Cardiac fibroblast (primary cell): ENCODE measurements around the gene CLIC6.

Experiments
- DNase-seq, 2 donors: peaks; one replicate each; pipeline versions ENCODE4 v3.0.0 to v3.0.0-alpha.2; 2010; ENCODE audit warnings: low read depth in 2 of 2
- H3K4me3 ChIP-seq, 2 donors: replicated peaks in 1 of 2; 1 replicate in 1 of 2; 2 replicates in 1 of 2; pipeline ENCODE4 v1.5.1; 2011; ENCODE audit warnings: low read depth in 2 of 2, low read length in 2 of 2, mild to moderate bottlenecking in 2 of 2, moderate library complexity in 1 of 2
- CTCF ChIP-seq: IDR thresholded peaks from one replicate; pipeline ENCODE4 v1.5.1; 2011; ENCODE audit warnings: low read depth, mild to moderate bottlenecking, low read length, inconsistent platforms

CLIC6 gene

GRCh38 chr21:34668803-34669148 is at the start of gene CLIC6:
Gene CLIC6, plus strand, starts transcription at chr21:34668994. Its CDS starts 395 bp downstream, at chr21:34669389.
- no peak for DNase-seq
- no peak for TF ChIP-seq CTCF
- H3K4me3 ChIP-seq, result peak within 1 kb of the TSS in 1 of 2 donors; percentile 7

GRCh38 chr21:34619841-34620665 is 48.7 kb upstream of the CLIC6 start:
- no peak for DNase-seq
- no peak overlapping the region for H3K4me3 ChIP-seq
- TF ChIP-seq CTCF, result no peak

DNA sequence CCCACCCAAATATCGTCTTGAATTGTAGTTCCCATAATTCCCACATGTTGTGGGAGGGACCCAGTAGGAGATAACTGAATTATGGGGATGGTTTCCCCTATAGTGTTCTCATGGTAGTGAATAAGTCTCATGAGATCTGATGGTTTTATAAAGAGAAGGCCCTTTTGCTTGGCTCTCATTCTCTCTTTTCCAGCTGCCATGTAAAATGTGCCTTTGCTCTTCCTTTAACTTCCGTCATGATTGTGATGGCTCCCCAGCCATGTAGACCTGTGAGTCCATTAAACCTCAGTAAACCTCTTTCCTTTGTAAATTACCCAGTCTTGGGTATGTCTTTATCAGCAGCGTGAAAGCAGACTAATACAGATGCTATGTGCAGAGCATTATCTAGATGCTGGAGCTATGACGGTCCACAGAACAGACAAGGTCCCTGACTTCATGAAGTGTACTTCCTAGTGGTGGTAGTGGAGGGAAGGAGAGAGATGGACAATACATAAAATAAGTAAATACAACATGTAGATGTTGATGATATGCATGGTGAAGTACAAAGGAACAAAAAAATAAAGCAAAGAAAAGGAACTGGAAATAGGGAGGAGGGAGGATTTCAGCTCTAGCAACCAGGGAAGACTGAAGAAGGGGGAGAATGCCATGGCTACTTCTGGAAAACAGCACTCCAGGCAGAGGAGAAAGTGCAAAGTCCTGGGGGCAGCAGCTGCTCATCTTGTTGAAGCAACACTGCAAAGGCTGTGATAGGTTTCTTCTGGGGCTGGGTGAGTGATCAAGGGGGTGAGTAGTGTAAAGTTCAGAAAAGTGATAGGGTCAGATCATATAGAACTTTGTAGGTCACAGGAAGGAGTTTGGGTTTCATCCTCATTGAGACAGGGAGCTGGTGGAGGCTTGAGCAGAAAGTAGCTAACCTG is 47.1 kb upstream of the CLIC6 start:
- H3K4me3 ChIP-seq, result no peak overlapping the region
- DNase-seq, result no peak
- no peak for TF ChIP-seq CTCF

GRCh38 chr21:34623516-34623915 is 45.3 kb upstream of the CLIC6 start:
- TF ChIP-seq CTCF, result no peak
- DNase-seq, result no peak
- no peak overlapping the region for H3K4me3 ChIP-seq

- DNase-seq, result no peak
- TF ChIP-seq CTCF, result no peak
- no peak overlapping the region for H3K4me3 ChIP-seq
These were observed 43.7 kb upstream of the CLIC6 start for GRCh38 chr21:34625030-34625593.

GRCh38 chr21:34626131-34626530 is 42.7 kb upstream of the CLIC6 start:
- DNase-seq, result no peak
- TF ChIP-seq CTCF, result no peak
- no peak overlapping the region for H3K4me3 ChIP-seq
